HEK293 (cell line): ENCODE data around the gene MRM1.

Experiments
- CTCF ChIA-PET: fragments of 350-600 bp; formaldehyde crosslinking; extraction: SDS; loops from one replicate; lab custom pipeline; 2021; ENCODE audit warnings: antibody characterized with exemption; lab: Yijun Ruan, JAX
- POLR2A ChIA-PET: fragments of 300-600 bp; formaldehyde crosslinking; extraction: SDS; loops from one replicate; lab custom pipeline; 2020; ENCODE audit warnings: antibody characterized with exemption, inconsistent platforms; lab: Yijun Ruan, JAX
- H3K27ac ChIP-seq: fragments of 200-500 bp; sonication (Bioruptor generic); 2 replicates; pipeline ENCODE4 v1.5.1; 2014; ENCODE audit warnings: low read depth, low read length, control low read depth, inconsistent platforms; ENCODE audit errors: extremely low read depth
- H3K36me3 ChIP-seq, 2 experiments: fragments of 200-500 bp in 1 of 2; sonication (Bioruptor generic) in 1 of 2; 1 replicate in 1 of 2; 2 replicates in 1 of 2; pipeline ENCODE4 v1.5.1; 2014 to 2017; ENCODE audit warnings: inconsistent platforms in 2 of 2, low read length in 2 of 2; ENCODE audit not compliant: control insufficient read depth in 2 of 2, insufficient read depth in 1 of 2
- H3K4me1 ChIP-seq: fragments of 200-500 bp; sonication (Bioruptor generic); 2 replicates; pipeline ENCODE4 v1.5.1; 2014; ENCODE audit warnings: mild to moderate bottlenecking, low read length, inconsistent platforms; ENCODE audit not compliant: control insufficient read depth, insufficient read depth
- H3K4me3 ChIP-seq: 2 replicates; pipeline ENCODE4 v1.5.1; 2011; ENCODE audit warnings: low read depth, mild to moderate bottlenecking, control low read depth, low read length, moderate library complexity
- H3K9me3 ChIP-seq: fragments of 200-500 bp; sonication (Bioruptor generic); 2 replicates; pipeline ENCODE4 v1.5.1; 2014; ENCODE audit warnings: low read depth, low read length, inconsistent platforms; ENCODE audit not compliant: control insufficient read depth, insufficient read depth
- GLI4 ChIP-seq: fragments of 450-650 bp; formaldehyde crosslinking; IDR thresholded peaks from 2 replicates; pipeline ENCODE4 v1.5.1; 2016; ENCODE audit warnings: missing biosample characterization, missing genetic modification characterization
- HOXD13 ChIP-seq: sonication (generic); formaldehyde crosslinking; IDR thresholded peaks from 2 replicates; pipeline ENCODE4 v1.8.0; 2022; ENCODE audit warnings: missing genetic modification reagents, borderline replicate concordance
- KLF10 ChIP-seq: fragments of 450-650 bp; IDR thresholded peaks from 2 replicates; pipeline ENCODE4 v1.5.1; 2018; ENCODE audit warnings: missing biosample characterization, mild to moderate bottlenecking, missing genetic modification characterization
- YY1 ChIP-seq: fragments of 450-650 bp; formaldehyde crosslinking; IDR thresholded peaks from 2 replicates; pipeline ENCODE4 v1.5.1; 2018; ENCODE audit warnings: missing biosample characterization, missing genetic modification characterization
- ZFP3 ChIP-seq: fragments of 450-650 bp; formaldehyde crosslinking; IDR thresholded peaks from 2 replicates; pipeline ENCODE4 v1.5.1; 2016; ENCODE audit warnings: low read depth, missing biosample characterization, missing genetic modification characterization
- ZNF112 ChIP-seq: fragments of 450-650 bp; formaldehyde crosslinking; IDR thresholded peaks from 2 replicates; pipeline ENCODE4 v1.5.0; 2017; ENCODE audit warnings: missing biosample characterization, missing genetic modification characterization
- ZNF280D ChIP-seq: fragments of 450-650 bp; formaldehyde crosslinking; IDR thresholded peaks from 2 replicates; pipeline ENCODE4 v1.5.1; 2016; ENCODE audit warnings: missing biosample characterization, missing genetic modification characterization
- ZNF292 ChIP-seq: fragments of 450-650 bp; formaldehyde crosslinking; IDR thresholded peaks from 2 replicates; pipeline ENCODE4 v1.5.1; 2016; ENCODE audit warnings: low read depth, missing biosample characterization, missing genetic modification characterization, borderline replicate concordance
- ZNF391 ChIP-seq: fragments of 450-650 bp; formaldehyde crosslinking; IDR thresholded peaks from 2 replicates; pipeline ENCODE4 v1.5.1; 2016; ENCODE audit warnings: low read depth, missing biosample characterization, missing genetic modification characterization, borderline replicate concordance
- ZNF416 ChIP-seq: fragments of 450-650 bp; formaldehyde crosslinking; IDR thresholded peaks from 2 replicates; pipeline ENCODE4 v1.5.1; 2016; ENCODE audit warnings: missing biosample characterization, missing genetic modification characterization
- ZNF558 ChIP-seq: fragments of 450-650 bp; formaldehyde crosslinking; IDR thresholded peaks from 2 replicates; pipeline ENCODE4 v1.5.1; 2016; ENCODE audit warnings: missing biosample characterization, missing genetic modification characterization
- ZNF596 ChIP-seq: fragments of 450-650 bp; IDR thresholded peaks from 2 replicates; pipeline ENCODE4 v1.5.0; 2018; ENCODE audit warnings: missing biosample characterization, mild to moderate bottlenecking, missing genetic modification characterization, moderate library complexity
- ZNF621 ChIP-seq: fragments of 450-650 bp; formaldehyde crosslinking; IDR thresholded peaks from 2 replicates; pipeline ENCODE4 v1.5.1; 2017; ENCODE audit warnings: missing biosample characterization, missing genetic modification characterization
- ZNF791 ChIP-seq: fragments of 450-650 bp; formaldehyde crosslinking; IDR thresholded peaks from 2 replicates; pipeline ENCODE4 v1.5.1; 2016; ENCODE audit warnings: missing biosample characterization, missing genetic modification characterization
- ZSCAN18 ChIP-seq: fragments of 450-650 bp; formaldehyde crosslinking; IDR thresholded peaks from 2 replicates; pipeline ENCODE4 v1.5.1; 2016; ENCODE audit warnings: missing biosample characterization, missing genetic modification characterization
- ZSCAN30 ChIP-seq: fragments of 450-650 bp; IDR thresholded peaks from 2 replicates; pipeline ENCODE4 v1.5.1; 2018; ENCODE audit warnings: missing biosample characterization, mild to moderate bottlenecking, missing genetic modification characterization, moderate library complexity
- TF ChIP-seq, protein P1 (sequence below): fragments of 450-650 bp; formaldehyde crosslinking; IDR thresholded peaks from 2 replicates; pipeline ENCODE4 v1.5.1; 2016; ENCODE audit warnings: missing biosample characterization, missing genetic modification characterization, borderline replicate concordance

Gene MRM1

GRCh38 chr17:36653374-36653773 lies 52.0 kb downstream of the MRM1 start (continued):
- TF ChIP-seq ZNF391 (tag by site-specific recombination), result no peak
- TF ChIP-seq ZSCAN18 (tag by site-specific recombination), result no peak
- no peak for TF ChIP-seq ZSCAN30 (tag by site-specific recombination)
- TF ChIP-seq ZNF112 (tag by site-specific recombination), result no peak

DNA sequence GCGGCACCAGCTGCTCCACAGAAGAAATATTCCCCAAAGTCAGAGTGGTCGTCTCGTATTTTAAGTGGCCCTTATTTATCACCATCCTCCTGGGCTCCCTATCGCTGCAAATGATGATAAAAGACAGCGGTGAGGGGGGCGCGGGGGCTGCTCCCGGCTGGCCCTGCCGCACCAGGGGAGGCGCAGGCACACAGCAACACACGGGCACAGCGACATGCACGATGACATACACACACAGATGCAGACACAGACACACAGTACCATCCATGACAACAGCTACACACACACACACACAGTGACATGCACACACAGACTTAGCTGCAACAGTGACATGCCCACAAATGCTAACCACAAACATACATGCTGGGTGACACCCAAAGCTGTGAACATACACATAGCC lies 52.5 kb downstream of the MRM1 start:
- POLR2A ChIA-PET, result interaction anchor here (0.6 kb wide), 1 partner anchor 11 kb away, joined by 3 read pairs; no protein-coding TSS in a partner anchor
- Histone ChIP-seq H3K36me3 (no peaks in the 10 kb centered on the region), H3K9me3 (no peaks in the 10 kb centered on the region), H3K27ac (no peak overlapping the region), H3K4me3 (no peak overlapping the region), H3K4me1 (0 out of 2 replicates have a peak, but pooled peaks cover 2% of the 10 kb centered on the region)
- CTCF ChIA-PET, result interaction anchor here (0.6 to 0.9 kb wide), 2 partner anchors 11 to 687 kb away, joined by 3 to 4 read pairs; no protein-coding TSS in a partner anchor
- TF ChIP-seq KLF10 (tag by site-specific recombination), result no peak
- TF ChIP-seq GLI4 (tag by site-specific recombination), result no peak
- no peak for TF ChIP-seq ZNF621 (tag by site-specific recombination)
- TF ChIP-seq ZFP3 (tag by site-specific recombination), result no peak
- no peak for TF ChIP-seq ZSCAN30 (tag by site-specific recombination)
- TF ChIP-seq ZNF416 (tag by site-specific recombination), result no peak
- no peak for TF ChIP-seq ZNF596 (tag by site-specific recombination)
- no peak for TF ChIP-seq HOXD13 (CRISPR knock-in tag)
- TF ChIP-seq ZNF791 (tag by site-specific recombination), result no peak
- no peak for TF ChIP-seq ZNF292 (tag by site-specific recombination)
- TF ChIP-seq, protein P1, sequence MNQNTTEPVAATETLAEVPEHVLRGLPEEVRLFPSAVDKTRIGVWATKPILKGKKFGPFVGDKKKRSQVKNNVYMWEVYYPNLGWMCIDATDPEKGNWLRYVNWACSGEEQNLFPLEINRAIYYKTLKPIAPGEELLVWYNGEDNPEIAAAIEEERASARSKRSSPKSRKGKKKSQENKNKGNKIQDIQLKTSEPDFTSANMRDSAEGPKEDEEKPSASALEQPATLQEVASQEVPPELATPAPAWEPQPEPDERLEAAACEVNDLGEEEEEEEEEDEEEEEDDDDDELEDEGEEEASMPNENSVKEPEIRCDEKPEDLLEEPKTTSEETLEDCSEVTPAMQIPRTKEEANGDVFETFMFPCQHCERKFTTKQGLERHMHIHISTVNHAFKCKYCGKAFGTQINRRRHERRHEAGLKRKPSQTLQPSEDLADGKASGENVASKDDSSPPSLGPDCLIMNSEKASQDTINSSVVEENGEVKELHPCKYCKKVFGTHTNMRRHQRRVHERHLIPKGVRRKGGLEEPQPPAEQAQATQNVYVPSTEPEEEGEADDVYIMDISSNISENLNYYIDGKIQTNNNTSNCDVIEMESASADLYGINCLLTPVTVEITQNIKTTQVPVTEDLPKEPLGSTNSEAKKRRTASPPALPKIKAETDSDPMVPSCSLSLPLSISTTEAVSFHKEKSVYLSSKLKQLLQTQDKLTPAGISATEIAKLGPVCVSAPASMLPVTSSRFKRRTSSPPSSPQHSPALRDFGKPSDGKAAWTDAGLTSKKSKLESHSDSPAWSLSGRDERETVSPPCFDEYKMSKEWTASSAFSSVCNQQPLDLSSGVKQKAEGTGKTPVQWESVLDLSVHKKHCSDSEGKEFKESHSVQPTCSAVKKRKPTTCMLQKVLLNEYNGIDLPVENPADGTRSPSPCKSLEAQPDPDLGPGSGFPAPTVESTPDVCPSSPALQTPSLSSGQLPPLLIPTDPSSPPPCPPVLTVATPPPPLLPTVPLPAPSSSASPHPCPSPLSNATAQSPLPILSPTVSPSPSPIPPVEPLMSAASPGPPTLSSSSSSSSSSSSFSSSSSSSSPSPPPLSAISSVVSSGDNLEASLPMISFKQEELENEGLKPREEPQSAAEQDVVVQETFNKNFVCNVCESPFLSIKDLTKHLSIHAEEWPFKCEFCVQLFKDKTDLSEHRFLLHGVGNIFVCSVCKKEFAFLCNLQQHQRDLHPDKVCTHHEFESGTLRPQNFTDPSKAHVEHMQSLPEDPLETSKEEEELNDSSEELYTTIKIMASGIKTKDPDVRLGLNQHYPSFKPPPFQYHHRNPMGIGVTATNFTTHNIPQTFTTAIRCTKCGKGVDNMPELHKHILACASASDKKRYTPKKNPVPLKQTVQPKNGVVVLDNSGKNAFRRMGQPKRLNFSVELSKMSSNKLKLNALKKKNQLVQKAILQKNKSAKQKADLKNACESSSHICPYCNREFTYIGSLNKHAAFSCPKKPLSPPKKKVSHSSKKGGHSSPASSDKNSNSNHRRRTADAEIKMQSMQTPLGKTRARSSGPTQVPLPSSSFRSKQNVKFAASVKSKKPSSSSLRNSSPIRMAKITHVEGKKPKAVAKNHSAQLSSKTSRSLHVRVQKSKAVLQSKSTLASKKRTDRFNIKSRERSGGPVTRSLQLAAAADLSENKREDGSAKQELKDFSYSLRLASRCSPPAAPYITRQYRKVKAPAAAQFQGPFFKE, result no peak
- no peak for TF ChIP-seq YY1
- no peak for TF ChIP-seq ZNF558 (tag by site-specific recombination)
- no peak for TF ChIP-seq ZNF280D (tag by site-specific recombination)
